HEK293T (cell line): ENCODE measurements around the gene KIZ.

ENCODE experiments used
- ARNT ChIP-seq: fragments of 450-650 bp; IDR thresholded peaks from 2 replicates; pipeline ENCODE4 v1.6.1; 2017; ENCODE audit warnings: mild to moderate bottlenecking
- BHLHE40 ChIP-seq: fragments of 450-650 bp; IDR thresholded peaks from 2 replicates; pipeline ENCODE4 v1.6.1; 2016; ENCODE audit warnings: mild to moderate bottlenecking, moderate library complexity, borderline replicate concordance
- CTBP1 ChIP-seq: fragments of 450-650 bp; IDR thresholded peaks from 2 replicates; pipeline ENCODE4 v1.6.1; 2016; ENCODE audit warnings: borderline replicate concordance
- ELF4 ChIP-seq: fragments of 450-650 bp; IDR thresholded peaks from 2 replicates; pipeline ENCODE4 v1.6.1; 2017; ENCODE audit warnings: antibody characterized with exemption
- FOXK2 ChIP-seq: fragments of 450-650 bp; IDR thresholded peaks from 2 replicates; pipeline ENCODE4 v1.6.1; 2016; ENCODE audit warnings: mild to moderate bottlenecking
- FOXM1 ChIP-seq: fragments of 450-650 bp; IDR thresholded peaks from 2 replicates; pipeline ENCODE4 v1.6.1; 2017; ENCODE audit warnings: mild to moderate bottlenecking, borderline replicate concordance
- L3MBTL2 ChIP-seq: fragments of 450-650 bp; conservative IDR thresholded peaks from 2 replicates; pipeline ENCODE4 v1.6.1; 2016; ENCODE audit warnings: mild to moderate bottlenecking
- PKNOX1 ChIP-seq: fragments of 450-650 bp; IDR thresholded peaks from 2 replicates; pipeline ENCODE4 v1.6.1; 2016
- SP1 ChIP-seq: fragments of 450-650 bp; IDR thresholded peaks from 2 replicates; pipeline ENCODE4 v1.6.1; 2017
- SUZ12 ChIP-seq: fragments of 450-650 bp; IDR thresholded peaks from 2 replicates; pipeline ENCODE4 v1.6.1; 2016; ENCODE audit warnings: mild to moderate bottlenecking
- ZNF384 ChIP-seq: fragments of 450-650 bp; IDR thresholded peaks from 2 replicates; pipeline ENCODE4 v1.6.1; 2016

GRCh38 chr20:21182832-21183563 lies 57.1 kb downstream of the KIZ start:
- no peak for TF ChIP-seq ZNF384
- no peak for TF ChIP-seq L3MBTL2
- TF ChIP-seq BHLHE40 = no peak
- no peak for TF ChIP-seq ARNT
- no peak for TF ChIP-seq PKNOX1
- TF ChIP-seq SP1 = no peak
- TF ChIP-seq FOXM1 = no peak
- TF ChIP-seq CTBP1 = no peak
- no peak for TF ChIP-seq ELF4
- no peak for TF ChIP-seq SUZ12
- no peak for TF ChIP-seq FOXK2
